ENCODE results near the gene MAP4.

The MAP4 gene

DNA sequence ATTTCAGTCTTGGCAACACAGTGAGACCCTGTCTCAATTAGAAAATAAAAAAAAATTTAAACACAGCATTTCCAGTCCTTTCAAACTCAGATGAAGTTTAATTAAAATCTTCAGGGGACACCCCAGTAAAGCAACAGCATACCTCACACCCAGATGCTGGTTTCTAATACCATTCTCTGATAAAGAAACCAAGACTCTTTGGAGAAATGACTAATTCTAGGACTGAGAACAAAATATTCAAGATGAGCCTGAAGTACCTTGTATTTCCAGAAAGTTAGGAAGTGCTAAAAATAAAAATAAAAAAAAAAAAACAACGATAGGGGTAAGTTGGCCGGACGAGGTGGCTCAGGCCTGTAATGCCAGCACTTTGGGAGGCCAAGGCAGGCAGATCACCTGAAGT, 14.0 kb upstream of the MAP4 start:
- Histone ChIP-seq H2BK120ac (ENCODE audit: insufficient read depth, low read length, poor library complexity) (no peak overlapping the region), H3K23ac (ENCODE audit: low read length) (no peak overlapping the region), H3K27ac (ENCODE audit: low read depth, low read length) (no peak overlapping the region), H4K12ac (ENCODE audit: low read depth, low read length) (no peak overlapping the region), H3K9me3 (ENCODE audit: insufficient read depth, low read depth, low read length) (no peaks in the 10 kb centered on the region), H3K4me1 (ENCODE audit: control insufficient read depth in 1 of 2, insufficient read depth in 2 of 2, low read length in 2 of 2) (peaks cover 0 to 3% of the 10 kb centered on the region in 2 experiments), H2AK5ac (ENCODE audit: low read length) (no peak overlapping the region), H3K27me3 (ENCODE audit: insufficient read depth, low read length) (no peaks in the 10 kb centered on the region), H3K4ac (ENCODE audit: low read depth, low read length) (peak overlapping the region; percentile 55), H3K79me1 (ENCODE audit: low read length) (no peaks in the 10 kb centered on the region), H3K9ac (ENCODE audit: low read length) (no peak overlapping the region), H2AFZ (ENCODE audit: insufficient read depth, low read length, poor library complexity) (no peak overlapping the region), H3K18ac (ENCODE audit: low read length) (no peak overlapping the region), H4K91ac (ENCODE audit: low read depth, low read length) (no peak overlapping the region), H2BK12ac (ENCODE audit: low read length) (no peak overlapping the region), H3K14ac (ENCODE audit: low read length) (no peak overlapping the region), H3K4me3 (ENCODE audit: low read depth, low read length) (no peak overlapping the region), H2BK5ac (ENCODE audit: low read depth, low read length, poor library complexity) (no peak overlapping the region), H4K8ac (ENCODE audit: low read depth, low read length) (no peak overlapping the region), H3K36me3 (ENCODE audit: control insufficient read depth in 1 of 2, insufficient read depth in 2 of 2, low read length in 2 of 2) (no peaks in the 10 kb centered on the region), H3K4me2 (ENCODE audit: low read length) (no peak overlapping the region), H3K79me2 (ENCODE audit: control insufficient read depth, insufficient read depth, low read length, poor library complexity) (no peaks in the 10 kb centered on the region)
- no peak for DNase-seq
- no CpG with 5 or more reads among the region's 3 CpGs for WGBS (ENCODE audit: extremely low coverage, insufficient coverage, insufficient read length)

GRCh38 chr3:48026951-48027908, 11.0 kb upstream of the MAP4 start:
- Histone ChIP-seq H2BK5ac (ENCODE audit: low read depth, low read length, poor library complexity) (no peak overlapping the region), H3K18ac (ENCODE audit: low read length) (no peak overlapping the region), H3K36me3 (ENCODE audit: control insufficient read depth in 1 of 2, insufficient read depth in 2 of 2, low read length in 2 of 2) (no peaks in the 10 kb centered on the region), H3K27me3 (ENCODE audit: insufficient read depth, low read length) (no peaks in the 10 kb centered on the region), H3K14ac (ENCODE audit: low read length) (no peak overlapping the region), H3K9ac (ENCODE audit: low read length) (no peak overlapping the region), H3K79me2 (ENCODE audit: control insufficient read depth, insufficient read depth, low read length, poor library complexity) (no peaks in the 10 kb centered on the region), H2BK120ac (ENCODE audit: insufficient read depth, low read length, poor library complexity) (no peak overlapping the region), H2BK12ac (ENCODE audit: low read length) (no peak overlapping the region), H4K8ac (ENCODE audit: low read depth, low read length) (no peak overlapping the region), H2AFZ (ENCODE audit: insufficient read depth, low read length, poor library complexity) (no peak overlapping the region), H3K23ac (ENCODE audit: low read length) (no peak overlapping the region), H3K4me1 (ENCODE audit: control insufficient read depth in 1 of 2, insufficient read depth in 2 of 2, low read length in 2 of 2) (no peaks in the 10 kb centered on the region), H3K9me3 (ENCODE audit: insufficient read depth, low read depth, low read length) (no peaks in the 10 kb centered on the region), H3K79me1 (ENCODE audit: low read length) (no peaks in the 10 kb centered on the region), H3K4me2 (ENCODE audit: low read length) (no peak overlapping the region), H3K4ac (ENCODE audit: low read depth, low read length) (no peak overlapping the region), H2AK5ac (ENCODE audit: low read length) (no peak overlapping the region), H4K12ac (ENCODE audit: low read depth, low read length) (no peak overlapping the region), H3K4me3 (ENCODE audit: low read depth, low read length) (no peak overlapping the region), H3K27ac (ENCODE audit: low read depth, low read length) (no peak overlapping the region), H4K91ac (ENCODE audit: low read depth, low read length) (no peak overlapping the region)
- DNase-seq = no peak
- WGBS (ENCODE audit: extremely low coverage, insufficient coverage, insufficient read length) = no CpG with 5 or more reads among the region's 10 CpGs

GRCh38 chr3:48026098-48026497, 9.9 kb upstream of the MAP4 start:
- H3K23ac ChIP-seq (ENCODE audit: low read length) = no peak overlapping the region
- no peaks in the 10 kb centered on the region for H3K27me3 ChIP-seq (ENCODE audit: insufficient read depth, low read length)
- no peak overlapping the region for H2AFZ ChIP-seq (ENCODE audit: insufficient read depth, low read length, poor library complexity)
- H3K4ac ChIP-seq (ENCODE audit: low read depth, low read length) = no peak overlapping the region
- no peak overlapping the region for H3K4me2 ChIP-seq (ENCODE audit: low read length)
- 100% methylated on average over 1 of the region's 2 CpGs for WGBS (ENCODE audit: extremely low coverage, insufficient coverage, insufficient read length)
- no peaks in the 10 kb centered on the region for H3K4me1 ChIP-seq (ENCODE audit: control insufficient read depth in 1 of 2, insufficient read depth in 2 of 2, low read length in 2 of 2)
- no peak overlapping the region for H4K12ac ChIP-seq (ENCODE audit: low read depth, low read length)
- H3K9me3 ChIP-seq (ENCODE audit: insufficient read depth, low read depth, low read length) = no peaks in the 10 kb centered on the region
- H2AK5ac ChIP-seq (ENCODE audit: low read length) = no peak overlapping the region
- H3K9ac ChIP-seq (ENCODE audit: low read length) = no peak overlapping the region
- H3K79me1 ChIP-seq (ENCODE audit: low read length) = no peaks in the 10 kb centered on the region
- H2BK120ac ChIP-seq (ENCODE audit: insufficient read depth, low read length, poor library complexity) = no peak overlapping the region
- no peak for DNase-seq
- no peak overlapping the region for H2BK5ac ChIP-seq (ENCODE audit: low read depth, low read length, poor library complexity)
- no peak overlapping the region for H3K27ac ChIP-seq (ENCODE audit: low read depth, low read length)
- no peaks in the 10 kb centered on the region for H3K79me2 ChIP-seq (ENCODE audit: control insufficient read depth, insufficient read depth, low read length, poor library complexity)
- H2BK12ac ChIP-seq (ENCODE audit: low read length) = no peak overlapping the region
- no peak overlapping the region for H4K91ac ChIP-seq (ENCODE audit: low read depth, low read length)
- no peak overlapping the region for H4K8ac ChIP-seq (ENCODE audit: low read depth, low read length)
- no peak overlapping the region for H3K4me3 ChIP-seq (ENCODE audit: low read depth, low read length)
- H3K14ac ChIP-seq (ENCODE audit: low read length) = no peak overlapping the region
- H3K18ac ChIP-seq (ENCODE audit: low read length) = no peak overlapping the region
- no peaks in the 10 kb centered on the region for H3K36me3 ChIP-seq (ENCODE audit: control insufficient read depth in 1 of 2, insufficient read depth in 2 of 2, low read length in 2 of 2)

DNA sequence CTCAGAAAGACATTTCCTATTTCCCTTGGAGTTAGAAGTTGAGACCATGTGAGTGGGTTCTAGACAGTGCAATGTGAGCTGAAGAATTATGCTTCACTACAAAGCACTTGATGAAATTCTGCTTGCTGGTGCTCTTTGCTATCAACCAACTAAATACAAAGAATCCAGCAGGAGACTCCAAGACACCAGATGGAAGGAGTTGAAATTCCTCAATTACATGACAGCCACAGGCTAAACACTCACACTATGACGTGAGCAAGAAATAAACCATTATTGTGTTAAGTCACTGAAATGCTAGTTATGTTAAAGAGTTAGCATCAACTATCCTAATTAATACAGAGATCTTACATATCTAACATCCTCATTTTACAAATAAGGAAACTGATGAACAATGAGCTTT, 8.2 kb upstream of the MAP4 start:
- no CpG with 5 or more reads among the region's 1 CpG for WGBS (ENCODE audit: extremely low coverage, insufficient coverage, insufficient read length)
- no peak overlapping the region for H3K23ac ChIP-seq (ENCODE audit: low read length)
- H3K4ac ChIP-seq (ENCODE audit: low read depth, low read length) = no peak overlapping the region
- H3K36me3 ChIP-seq (ENCODE audit: control insufficient read depth in 1 of 2, insufficient read depth in 2 of 2, low read length in 2 of 2) = no peaks in the 10 kb centered on the region
- H3K27ac ChIP-seq (ENCODE audit: low read depth, low read length) = no peak overlapping the region
- H3K9ac ChIP-seq (ENCODE audit: low read length) = no peak overlapping the region
- peak; percentile 42 to 60 for DNase-seq
- no peaks in the 10 kb centered on the region for H3K79me2 ChIP-seq (ENCODE audit: control insufficient read depth, insufficient read depth, low read length, poor library complexity)
- no peaks in the 10 kb centered on the region for H3K4me1 ChIP-seq (ENCODE audit: control insufficient read depth in 1 of 2, insufficient read depth in 2 of 2, low read length in 2 of 2)
- H2BK120ac ChIP-seq (ENCODE audit: insufficient read depth, low read length, poor library complexity) = no peak overlapping the region
- no peak overlapping the region for H3K4me2 ChIP-seq (ENCODE audit: low read length)
- no peaks in the 10 kb centered on the region for H3K79me1 ChIP-seq (ENCODE audit: low read length)
- H3K27me3 ChIP-seq (ENCODE audit: insufficient read depth, low read length) = no peaks in the 10 kb centered on the region
- no peak overlapping the region for H3K18ac ChIP-seq (ENCODE audit: low read length)
- H3K4me3 ChIP-seq (ENCODE audit: low read depth, low read length) = no peak overlapping the region
- H2AK5ac ChIP-seq (ENCODE audit: low read length) = no peak overlapping the region
- no peak overlapping the region for H4K12ac ChIP-seq (ENCODE audit: low read depth, low read length)
- no peak overlapping the region for H4K8ac ChIP-seq (ENCODE audit: low read depth, low read length)
- H2AFZ ChIP-seq (ENCODE audit: insufficient read depth, low read length, poor library complexity) = no peak overlapping the region
- H3K14ac ChIP-seq (ENCODE audit: low read length) = no peak overlapping the region
- no peak overlapping the region for H2BK5ac ChIP-seq (ENCODE audit: low read depth, low read length, poor library complexity)
- no peak overlapping the region for H4K91ac ChIP-seq (ENCODE audit: low read depth, low read length)
- no peaks in the 10 kb centered on the region for H3K9me3 ChIP-seq (ENCODE audit: insufficient read depth, low read depth, low read length)
- H2BK12ac ChIP-seq (ENCODE audit: low read length) = no peak overlapping the region

All from trophoblast cell (in vitro differentiated cells and primary cell).